AG10803 (cell line): ENCODE data around the gene UBR2.
"Not testable (repeated sequence)": the region's sequence is repeated elsewhere in the genome, so short reads cannot be mapped to it uniquely, and the experiment has no call there.

Experiments used
- DNase-seq: peaks from one replicate; pipeline ENCODE4 v3.0.0; 2010; ENCODE audit warnings: low read depth
- H3K4me3 ChIP-seq: 2 replicates; pipeline ENCODE4 v1.5.1; 2011; ENCODE audit warnings: mild to moderate bottlenecking, low read length, control low read depth
- CTCF ChIP-seq: conservative IDR thresholded peaks from 2 replicates; pipeline ENCODE4 v1.5.1; 2011; ENCODE audit warnings: mild to moderate bottlenecking, low read length, control low read depth, inconsistent platforms

UBR2 gene

GRCh38 chr6:42727087-42727611, 163.3 kb downstream of the UBR2 start:
- peak overlapping the region; percentile 50 for H3K4me3 ChIP-seq
- no peak for TF ChIP-seq CTCF
- no peak for DNase-seq

GRCh38 chr6:42727627-42728026, 163.8 kb downstream of the UBR2 start:
- TF ChIP-seq CTCF, result no peak
- DNase-seq, result no peak
- peak overlapping the region; percentile 50 for H3K4me3 ChIP-seq

DNA sequence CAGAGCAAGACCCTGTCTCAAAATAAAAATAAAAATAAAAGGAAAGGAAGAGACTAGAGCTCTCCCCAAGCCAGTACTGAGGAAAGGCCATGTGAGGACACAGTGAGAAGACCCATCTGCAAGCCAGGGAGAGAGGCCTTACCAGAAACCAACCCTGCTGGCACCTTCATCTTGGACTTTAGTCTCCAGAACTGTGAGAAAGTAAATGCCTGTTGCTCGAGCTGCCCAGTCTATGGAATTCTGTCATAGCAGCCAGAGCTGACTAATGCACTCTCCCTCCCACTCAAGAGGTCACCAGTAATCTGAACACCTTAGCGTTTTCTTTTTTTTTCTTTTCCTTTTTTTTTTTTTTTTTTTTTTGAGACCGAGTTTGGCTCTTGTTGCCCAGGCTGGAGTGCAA, 165.9 kb downstream of the UBR2 start:
- peak; percentile 46 for DNase-seq
- no peak for TF ChIP-seq CTCF
- H3K4me3 ChIP-seq, result no peak overlapping the region

GRCh38 chr6:42733867-42734481, 170.1 kb downstream of the UBR2 start:
- not testable (repeated sequence) for DNase-seq, H3K4me3 ChIP-seq

GRCh38 chr6:42735976-42736375, 172.1 kb downstream of the UBR2 start:
- DNase-seq, result no peak
- no peak for TF ChIP-seq CTCF
- no peak overlapping the region for H3K4me3 ChIP-seq

- DNase-seq, result peak; percentile 76
- no peak overlapping the region for H3K4me3 ChIP-seq
- TF ChIP-seq CTCF, result no peak
These were observed 176.9 kb downstream of the UBR2 start for GRCh38 chr6:42740725-42741124.

DNA sequence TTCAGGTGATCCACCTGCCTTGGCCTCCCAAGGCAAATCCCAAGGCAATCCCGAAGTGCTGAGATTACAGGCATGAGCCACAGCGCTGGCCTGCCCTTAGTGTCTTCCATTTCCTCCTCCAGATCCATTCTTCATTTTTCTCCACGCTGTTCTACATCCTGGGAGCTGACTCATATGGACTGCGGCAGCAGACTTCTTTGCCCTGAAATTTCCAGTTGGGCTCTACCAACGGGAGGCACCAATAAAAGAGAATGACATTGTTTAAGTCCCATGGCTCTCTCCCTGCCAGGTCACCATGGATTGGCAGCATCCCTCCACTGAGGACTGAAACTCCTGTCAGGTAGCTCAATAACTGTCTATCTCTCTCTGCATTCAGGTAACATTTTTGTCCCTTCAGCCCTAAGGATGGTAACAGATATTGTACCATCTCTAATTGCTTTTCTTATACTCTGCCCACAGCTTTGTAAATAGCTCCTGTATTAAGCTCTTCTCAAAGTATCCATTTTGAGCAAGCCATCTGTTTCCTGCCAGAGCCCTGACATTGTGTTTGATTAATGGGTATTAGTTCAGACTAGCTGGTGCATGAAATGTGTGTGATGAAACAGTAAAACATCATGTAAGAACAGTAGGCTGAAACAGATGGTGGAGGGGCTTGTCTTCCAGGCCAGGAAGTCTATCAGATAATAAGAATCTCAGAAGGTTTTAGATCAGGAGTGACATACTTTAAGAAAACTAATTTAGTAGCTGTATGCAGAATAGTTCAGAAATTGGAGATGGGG, 178.5 kb downstream of the UBR2 start:
- H3K4me3 ChIP-seq, result no peak overlapping the region
- no peak for TF ChIP-seq CTCF
- DNase-seq, result peak; percentile 82
